Right renal cortex interstitium (tissue), 3 donors: ENCODE measurements around the gene PSMB5. TPM values are rescaled to one million over a fixed set of nuclear protein-coding genes. Genes with fewer than 3 reads are reported as not detected.

Experiments
- DNase-seq, 3 donors: peaks; one replicate each; pipeline ENCODE4 v3.0.0-alpha.2; 2013; ENCODE audit warnings: low read depth in 3 of 3, low spot score in 2 of 3
- polyA plus RNA-seq, 3 donors: library from polyadenylated mRNA; unstranded; fragments of 120-200 nt; gene quantifications; one replicate each; pipeline ENCODE4 v1.2.1, GENCODE V29; 2013; ENCODE audit not compliant: insufficient read length in 3 of 3

Gene PSMB5
- polyA plus RNA-seq, 3 donors, result 229 to 253 (median 251) TPM

GRCh38 chr14:22977684-22978486, 56.8 kb downstream of the PSMB5 start:
- peak in 1 of 3 donors; percentile 62 for DNase-seq

- DNase-seq, result no peak
Measured at GRCh38 chr14:22977434-22977683, 57.3 kb downstream of the PSMB5 start.

GRCh38 chr14:22976620-22977433, 57.9 kb downstream of the PSMB5 start:
- peak in 1 of 3 donors; percentile 23 for DNase-seq

Other genes starting within 250 kb of the PSMB5 start
- 100 to 1,000 TPM; 101 to 121 (median 108) TPM for gene SLC7A7, start 219.5 kb downstream of the PSMB5 start, polyA plus RNA-seq
- 10 to 100 TPM; 63.5 to 78.6 (median 75.8) TPM for gene MRPL52, start 205.0 kb downstream of the PSMB5 start, polyA plus RNA-seq
- 100 to 1,000 TPM; 132 to 140 (median 134) TPM for gene MMP14, start 198.3 kb downstream of the PSMB5 start, polyA plus RNA-seq
- gene LRP10, start 163.2 kb downstream of the PSMB5 start, polyA plus RNA-seq, result 10 to 100 TPM; 67.4 to 85.7 (median 73.1) TPM
- gene REM2, start 151.7 kb downstream of the PSMB5 start, polyA plus RNA-seq, result 1 to 10 TPM in 2 of 3 donors, under 1 TPM in 1; 0.89 to 1.5 (median 1.2) TPM
- gene RBM23, start 115.8 kb downstream of the PSMB5 start, polyA plus RNA-seq, result 100 to 1,000 TPM; 118 to 125 (median 119) TPM
- gene PRMT5, start 105.5 kb downstream of the PSMB5 start, polyA plus RNA-seq, result 100 to 1,000 TPM; 150 to 165 (median 163) TPM
- gene HAUS4, start 77.8 kb downstream of the PSMB5 start, polyA plus RNA-seq, result 10 to 100 TPM; 56.0 to 60.1 (median 56.4) TPM
- gene AJUBA, start 52.3 kb downstream of the PSMB5 start, polyA plus RNA-seq, result 10 to 100 TPM; 72.8 to 93.8 (median 86.4) TPM
- 10 to 100 TPM; 18.3 to 19.2 (median 18.8) TPM for gene C14orf93, start 24.8 kb downstream of the PSMB5 start, polyA plus RNA-seq
- gene PSMB11, start 7.3 kb upstream of the PSMB5 start, polyA plus RNA-seq, result not detected
- gene CDH24, start 22.6 kb upstream of the PSMB5 start, polyA plus RNA-seq, result 10 to 100 TPM; 13.3 to 18.0 (median 14.0) TPM
- gene ACIN1, start 60.2 kb upstream of the PSMB5 start, polyA plus RNA-seq, result 100 to 1,000 TPM; 201 to 227 (median 206) TPM
- gene C14orf119, start 60.6 kb upstream of the PSMB5 start, polyA plus RNA-seq, result 100 to 1,000 TPM in 1 of 3 donors, 10 to 100 TPM in 2; 90.1 to 102 (median 91.2) TPM
- gene CIROP, start 70.1 kb upstream of the PSMB5 start, polyA plus RNA-seq, result under 1 TPM in 1 of 3 donors, not detected in 2; 0.08 TPM
- gene CEBPE, start 84.4 kb upstream of the PSMB5 start, polyA plus RNA-seq, result under 1 TPM; 0.08 to 0.21 (median 0.19) TPM
- 10 to 100 TPM; 83.4 to 94.0 (median 86.9) TPM for gene SLC7A8, start 148.8 kb upstream of the PSMB5 start, polyA plus RNA-seq
- gene RNF212B, start 203.0 kb upstream of the PSMB5 start, polyA plus RNA-seq, result 1 to 10 TPM; 1.4 to 1.6 (median 1.4) TPM